NCI-H748 (cell line): Measurements from ENCODE around the gene ATP2B2.
"Not testable (repeated sequence)": the region's sequence is repeated elsewhere in the genome, so short reads cannot be mapped to it uniquely, and the experiment has no call there.

ENCODE experiments used
- DNase-seq: peaks from one replicate; lab custom pipeline; 2025; ENCODE audit not compliant: unreplicated experiment; lab: John Stamatoyannopoulos, UW

Gene ATP2B2

GRCh38 chr3:10310578-10310977, 194.8 kb downstream of the ATP2B2 start:
- no peak for DNase-seq

GRCh38 chr3:10309736-10310135, 195.7 kb downstream of the ATP2B2 start:
- DNase-seq, result no peak

- no peak for DNase-seq
Observed at GRCh38 chr3:10308678-10309077, 196.7 kb downstream of the ATP2B2 start.

DNA sequence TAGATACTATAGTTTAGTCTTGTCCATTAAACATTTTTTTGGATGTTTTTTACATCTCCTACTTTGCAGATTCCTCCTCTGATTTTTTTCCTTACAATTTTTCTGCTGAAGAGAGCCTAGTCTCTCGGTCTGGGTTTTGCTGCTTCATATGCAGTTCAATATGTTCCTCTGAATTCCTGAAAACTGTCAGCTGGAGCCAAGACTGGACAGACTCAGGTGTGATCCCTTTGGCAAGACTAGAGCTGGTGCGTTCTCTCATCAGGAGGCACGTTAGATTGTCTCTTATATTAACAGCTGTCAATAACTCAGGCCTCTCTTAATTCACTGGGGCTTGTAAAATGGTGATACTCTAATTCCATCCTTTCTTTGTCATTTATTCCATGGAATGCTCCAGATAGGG, 199.2 kb downstream of the ATP2B2 start:
- DNase-seq, result no peak

- no peak for DNase-seq
Observed at GRCh38 chr3:10305331-10305902, 200.0 kb downstream of the ATP2B2 start.

DNA sequence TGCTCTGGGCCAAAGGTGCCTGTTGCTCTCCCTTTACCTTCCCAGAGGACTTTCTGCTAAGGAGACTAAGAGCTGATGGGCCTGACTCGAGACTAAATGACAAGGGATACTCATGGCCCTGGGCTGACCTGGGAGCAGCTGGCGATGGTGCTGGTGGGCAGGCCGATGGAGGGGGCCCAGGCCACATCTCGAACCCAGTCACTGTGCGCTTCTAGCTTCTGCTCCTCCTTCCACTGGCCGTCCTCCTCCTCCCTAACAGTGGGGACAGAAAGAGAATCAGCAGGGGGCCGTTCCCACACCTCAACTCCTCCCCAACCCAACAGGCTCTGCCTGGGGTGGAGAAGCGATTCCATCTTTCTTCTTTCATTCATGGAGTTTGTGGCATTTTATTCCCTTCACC, 200.5 kb downstream of the ATP2B2 start:
- no peak for DNase-seq

DNA sequence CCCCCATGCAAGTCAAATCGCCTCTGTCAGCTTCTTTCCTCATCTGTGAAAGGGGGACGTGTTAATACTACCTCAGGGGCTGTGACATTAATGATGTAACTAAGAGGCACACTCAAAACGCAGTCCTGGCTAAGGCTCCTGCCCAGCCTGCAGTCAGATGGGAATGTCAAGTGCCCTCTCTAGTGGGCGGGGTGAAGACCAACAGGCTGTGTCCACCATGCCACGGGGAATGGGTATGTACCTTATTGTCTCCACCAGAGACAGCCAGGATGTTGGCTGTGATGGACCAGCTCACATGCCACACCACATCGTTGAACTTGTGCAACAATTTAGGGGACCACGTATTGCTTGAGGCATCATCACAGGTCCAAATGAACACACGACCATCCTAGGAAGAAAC, 201.6 kb downstream of the ATP2B2 start:
- DNase-seq, result no peak

DNA sequence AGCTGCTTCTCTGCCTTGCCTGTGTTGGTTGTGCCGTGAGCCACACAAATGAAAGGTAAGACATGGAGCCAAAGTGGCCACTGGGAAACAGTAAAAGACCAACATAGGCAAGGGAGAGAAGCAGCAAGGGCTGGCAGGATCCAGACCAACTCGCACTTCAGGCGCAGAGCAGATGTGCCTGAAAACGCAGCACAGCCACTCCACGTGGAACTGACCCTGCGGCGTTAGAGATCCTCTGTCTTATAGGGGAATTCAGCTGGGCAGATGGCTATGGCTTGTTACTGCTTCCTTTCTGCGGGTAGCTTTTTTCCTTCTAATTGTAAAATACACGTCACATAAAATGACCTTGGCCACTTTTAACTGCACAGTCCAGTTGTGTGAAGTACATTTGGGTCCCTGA, 202.3 kb downstream of the ATP2B2 start:
- DNase-seq, result no peak

GRCh38 chr3:10300087-10300486, 205.3 kb downstream of the ATP2B2 start:
- DNase-seq, result no peak

GRCh38 chr3:10299679-10300078, 205.7 kb downstream of the ATP2B2 start:
- DNase-seq, result no peak

DNA sequence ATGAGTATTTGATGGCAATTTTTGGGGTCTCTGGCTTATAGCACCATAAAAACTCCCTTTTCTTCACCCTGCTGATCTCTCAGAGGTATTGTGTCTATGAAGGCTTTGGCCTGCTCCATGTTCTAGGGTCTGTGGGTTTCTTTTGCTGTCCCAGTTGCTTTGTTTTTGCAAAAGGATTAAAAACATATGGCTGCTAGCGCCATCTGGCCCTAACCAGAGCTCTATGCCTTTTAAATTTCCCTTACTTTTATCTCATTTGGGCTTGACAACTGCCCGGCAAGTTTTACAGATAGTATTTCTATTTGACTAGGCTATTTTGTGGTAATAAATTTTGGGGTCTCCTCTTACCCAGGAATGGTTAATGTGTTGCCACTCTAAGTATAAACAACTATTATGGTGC, 206.2 kb downstream of the ATP2B2 start:
- no peak for DNase-seq

GRCh38 chr3:10298064-10298463, 207.3 kb downstream of the ATP2B2 start:
- not testable (repeated sequence) for DNase-seq

GRCh38 chr3:10294030-10294586, 211.3 kb downstream of the ATP2B2 start:
- DNase-seq, result no peak

- no peak for DNase-seq
Observed at GRCh38 chr3:10292505-10293419, 212.6 kb downstream of the ATP2B2 start, which contains the start of gene GHRL. TSS of gene GHRL (minus strand) at chr3:10292947. CDS start at chr3:10290180, 2,767 bp downstream.

DNA sequence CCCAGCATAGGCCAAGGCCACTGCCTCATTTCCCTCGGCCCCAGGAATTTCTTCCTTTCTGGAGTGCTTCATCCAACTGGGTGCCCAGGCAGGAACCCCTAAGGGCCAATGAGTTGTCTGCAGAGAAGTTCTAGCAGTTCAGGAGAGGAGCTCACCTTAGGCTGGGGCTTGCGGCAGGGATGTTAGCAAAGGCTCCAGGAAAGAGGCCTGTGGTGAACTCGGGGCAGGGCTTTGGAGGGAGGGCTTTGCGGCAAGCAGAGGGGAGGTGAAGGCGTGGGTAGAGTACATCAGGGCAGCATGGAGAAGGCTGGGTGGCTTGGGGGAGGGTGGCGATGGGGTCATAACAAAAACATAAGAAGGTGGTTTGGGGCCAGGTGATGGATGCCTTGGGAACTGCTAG, 213.7 kb downstream of the ATP2B2 start:
- DNase-seq, result no peak

DNA sequence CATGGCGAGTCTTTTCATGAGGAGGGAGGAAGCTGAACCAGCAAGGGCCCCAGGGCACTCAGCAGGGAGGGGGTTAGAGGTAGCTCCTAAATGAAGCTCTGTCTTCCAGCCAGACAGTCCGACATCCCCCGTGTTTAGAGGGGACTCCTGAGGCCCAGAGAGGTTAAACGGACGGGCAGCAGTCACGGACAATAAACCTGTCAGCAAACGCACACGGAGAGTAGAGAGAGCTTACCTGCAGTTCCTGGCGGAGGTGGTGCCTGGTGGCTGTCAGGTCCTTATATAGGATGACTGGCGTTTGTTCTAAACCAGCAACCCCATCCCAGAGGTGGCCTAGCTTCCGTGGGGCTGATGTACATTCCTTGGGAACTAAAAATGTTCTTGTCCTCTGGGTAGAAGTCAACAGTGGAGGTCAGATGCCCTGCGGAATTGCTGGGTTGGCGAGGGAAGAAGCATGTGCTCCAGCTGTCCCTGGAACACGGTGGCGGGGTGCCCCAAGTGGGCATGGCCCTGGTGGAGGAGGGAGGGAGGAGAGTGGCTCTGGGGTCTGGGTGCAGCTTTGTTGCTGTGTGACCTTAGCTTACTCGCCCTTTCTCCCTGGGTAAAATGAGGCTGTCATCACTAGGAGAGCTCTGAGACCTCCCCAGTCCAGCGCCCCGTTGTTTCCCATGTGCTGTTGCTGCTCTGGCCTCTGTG, 214.8 kb downstream of the ATP2B2 start:
- DNase-seq, result no peak

- DNase-seq, result no peak
Observed at GRCh38 chr3:10289787-10290355, 215.5 kb downstream of the ATP2B2 start.

DNA sequence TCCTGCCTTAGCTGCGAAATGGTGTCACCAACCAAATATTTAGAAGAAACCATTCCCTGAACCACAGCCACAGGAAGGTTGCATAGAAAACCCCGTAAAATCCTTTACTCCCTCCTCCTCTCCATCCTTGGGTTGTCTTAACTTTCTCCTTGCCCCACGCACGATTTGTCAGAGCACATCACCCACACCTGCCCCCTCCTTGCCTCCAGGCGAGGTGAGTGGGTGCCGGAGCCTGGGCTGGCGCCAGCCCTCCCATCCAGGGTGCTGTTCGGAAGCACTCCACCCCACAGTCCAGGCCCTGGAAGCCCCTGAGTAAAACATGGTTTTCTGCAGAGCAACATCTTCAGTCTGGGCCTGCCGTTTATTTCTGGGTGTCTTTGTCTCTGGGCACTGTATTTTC, 216.3 kb downstream of the ATP2B2 start:
- DNase-seq, result no peak

GRCh38 chr3:10288575-10288960, 216.8 kb downstream of the ATP2B2 start:
- DNase-seq, result no peak

DNA sequence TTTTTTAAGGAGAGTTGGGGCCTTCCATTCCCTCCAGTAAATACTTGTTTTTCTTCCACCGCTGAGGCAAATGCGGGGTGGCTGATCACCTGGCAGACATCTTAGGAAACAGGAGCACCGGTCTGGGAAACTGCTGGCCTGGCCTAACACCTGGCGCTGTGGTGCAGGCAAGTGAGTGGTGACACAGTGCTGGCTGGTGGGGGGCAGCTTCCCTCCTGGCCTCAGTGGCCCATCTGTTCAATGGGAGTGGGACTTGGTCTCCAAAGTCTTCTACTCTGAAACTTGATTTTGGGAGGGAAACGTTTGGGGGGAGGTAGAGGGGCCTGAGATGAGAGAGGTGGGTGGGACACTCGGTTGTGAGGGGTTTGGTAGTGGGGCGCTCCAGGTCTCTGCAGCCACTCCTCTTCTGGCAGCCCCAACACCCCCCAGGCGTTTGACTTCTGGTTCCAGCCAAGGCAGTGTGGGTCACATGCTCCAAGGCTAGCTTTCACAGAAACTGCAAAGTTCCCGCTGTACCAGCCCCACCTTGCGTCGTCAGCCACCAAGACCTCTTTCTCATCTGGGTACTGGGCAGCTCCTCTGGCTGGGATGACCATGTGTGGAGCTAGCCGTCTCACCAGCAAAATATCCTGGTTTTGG, 217.3 kb downstream of the ATP2B2 start:
- no peak for DNase-seq
